ENCODE results near the gene DCUN1D1.

Gene DCUN1D1

DNA sequence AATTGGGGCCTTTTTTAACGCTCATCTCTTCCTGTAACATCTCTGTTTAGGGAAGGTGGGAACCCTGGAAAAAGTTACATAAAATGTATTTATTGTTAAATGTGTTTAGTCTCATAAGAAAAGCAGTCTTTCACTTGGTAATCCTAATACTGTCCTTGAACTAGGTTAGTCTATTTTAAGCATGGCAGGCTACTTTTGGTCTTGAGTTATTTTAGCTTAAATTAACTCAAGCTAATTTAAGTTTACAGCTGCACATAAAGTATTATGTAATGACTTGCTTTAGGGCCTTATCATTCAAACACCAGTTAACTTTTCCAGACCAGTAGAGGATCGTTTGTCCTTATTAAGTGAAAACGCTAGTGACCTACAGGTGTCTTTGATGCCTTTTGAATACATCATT lies 63.2 kb downstream of the DCUN1D1 start:
- Histone ChIP-seq H3K27me3 (replicated peaks; ENCODE audit: control insufficient read depth, insufficient read depth, low read length, poor library complexity, severe bottlenecking) (no peaks in the 10 kb centered on the region), H3K4me3 (ENCODE audit: insufficient read depth, low read depth, low read length, poor library complexity, severe bottlenecking) (no peak overlapping the region), H3K4me1 (ENCODE audit: control insufficient read depth, insufficient read depth, low read length, poor library complexity, severe bottlenecking) (peaks cover 7% of the 10 kb centered on the region), H3K36me3 (ENCODE audit: control insufficient read depth, insufficient read depth, low read length) (peaks cover 14% of the 10 kb centered on the region), H3K27ac (ENCODE audit: insufficient read depth, low read length, poor library complexity, severe bottlenecking) (no peak overlapping the region), H3K9me3 (ENCODE audit: control insufficient read depth, low read length) (no peaks in the 10 kb centered on the region)
- no peak for DNase-seq

- H3K27ac ChIP-seq (ENCODE audit: insufficient read depth, low read length, poor library complexity, severe bottlenecking), result peak overlapping the region; percentile 15
- H3K9me3 ChIP-seq (ENCODE audit: control insufficient read depth, low read length), result no peaks in the 10 kb centered on the region
- no peak for DNase-seq
- no peak overlapping the region for H3K4me3 ChIP-seq (ENCODE audit: insufficient read depth, low read depth, low read length, poor library complexity, severe bottlenecking)
- H3K27me3 ChIP-seq (replicated peaks; ENCODE audit: control insufficient read depth, insufficient read depth, low read length, poor library complexity, severe bottlenecking), result no peaks in the 10 kb centered on the region
- H3K36me3 ChIP-seq (ENCODE audit: control insufficient read depth, insufficient read depth, low read length), result peaks cover 14% of the 10 kb centered on the region
- peaks cover 18% of the 10 kb centered on the region for H3K4me1 ChIP-seq (ENCODE audit: control insufficient read depth, insufficient read depth, low read length, poor library complexity, severe bottlenecking)
Measured at GRCh38 chr3:182914341-182914740, 66.0 kb downstream of the DCUN1D1 start.

- H3K27ac ChIP-seq (ENCODE audit: insufficient read depth, low read length, poor library complexity, severe bottlenecking), result peak overlapping the region; percentile 15
Measured at GRCh38 chr3:182913889-182914288, 66.4 kb downstream of the DCUN1D1 start.

GRCh38 chr3:182912474-182912873 lies 67.9 kb downstream of the DCUN1D1 start:
- DNase-seq, result no peak
- Histone ChIP-seq H3K36me3 (ENCODE audit: control insufficient read depth, insufficient read depth, low read length) (peaks cover 9% of the 10 kb centered on the region), H3K4me1 (ENCODE audit: control insufficient read depth, insufficient read depth, low read length, poor library complexity, severe bottlenecking) (peaks cover 18% of the 10 kb centered on the region), H3K27me3 (replicated peaks; ENCODE audit: control insufficient read depth, insufficient read depth, low read length, poor library complexity, severe bottlenecking) (no peaks in the 10 kb centered on the region), H3K4me3 (ENCODE audit: insufficient read depth, low read depth, low read length, poor library complexity, severe bottlenecking) (no peak overlapping the region), H3K27ac (ENCODE audit: insufficient read depth, low read length, poor library complexity, severe bottlenecking) (no peak overlapping the region), H3K9me3 (ENCODE audit: control insufficient read depth, low read length) (no peaks in the 10 kb centered on the region)

More at GRCh38 chr3:182913889-182914288, 66.4 kb downstream of the DCUN1D1 start:
- H3K9me3 ChIP-seq (ENCODE audit: control insufficient read depth, low read length), result no peaks in the 10 kb centered on the region
- H3K27me3 ChIP-seq (replicated peaks; ENCODE audit: control insufficient read depth, insufficient read depth, low read length, poor library complexity, severe bottlenecking), result no peaks in the 10 kb centered on the region
- peaks cover 14% of the 10 kb centered on the region for H3K36me3 ChIP-seq (ENCODE audit: control insufficient read depth, insufficient read depth, low read length)
- no peak for DNase-seq
- H3K4me1 ChIP-seq (ENCODE audit: control insufficient read depth, insufficient read depth, low read length, poor library complexity, severe bottlenecking), result peaks cover 18% of the 10 kb centered on the region
- no peak overlapping the region for H3K4me3 ChIP-seq (ENCODE audit: insufficient read depth, low read depth, low read length, poor library complexity, severe bottlenecking)

DNA sequence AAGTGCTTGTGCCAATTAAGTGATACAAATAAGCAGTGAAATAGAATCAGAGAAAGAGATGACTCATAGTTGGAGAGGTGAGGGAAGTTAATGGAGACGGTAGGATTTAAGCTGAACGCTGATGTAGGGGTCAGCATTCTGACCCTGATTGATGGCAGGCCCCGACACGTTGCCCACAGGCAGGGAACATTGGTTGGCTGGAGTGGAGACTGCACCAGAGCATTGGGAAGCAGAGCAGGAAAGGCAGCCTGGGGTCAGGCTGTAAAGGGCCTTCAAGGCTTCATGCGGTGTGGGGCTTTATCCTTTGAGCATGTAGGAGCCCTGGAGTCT lies 68.6 kb downstream of the DCUN1D1 start:
- Histone ChIP-seq H3K9me3 (ENCODE audit: control insufficient read depth, low read length) (no peaks in the 10 kb centered on the region), H3K4me3 (ENCODE audit: insufficient read depth, low read depth, low read length, poor library complexity, severe bottlenecking) (no peak overlapping the region), H3K27me3 (replicated peaks; ENCODE audit: control insufficient read depth, insufficient read depth, low read length, poor library complexity, severe bottlenecking) (no peaks in the 10 kb centered on the region), H3K27ac (ENCODE audit: insufficient read depth, low read length, poor library complexity, severe bottlenecking) (no peak overlapping the region), H3K4me1 (ENCODE audit: control insufficient read depth, insufficient read depth, low read length, poor library complexity, severe bottlenecking) (peaks cover 18% of the 10 kb centered on the region), H3K36me3 (ENCODE audit: control insufficient read depth, insufficient read depth, low read length) (peaks cover 9% of the 10 kb centered on the region)
- DNase-seq, result no peak

DNA sequence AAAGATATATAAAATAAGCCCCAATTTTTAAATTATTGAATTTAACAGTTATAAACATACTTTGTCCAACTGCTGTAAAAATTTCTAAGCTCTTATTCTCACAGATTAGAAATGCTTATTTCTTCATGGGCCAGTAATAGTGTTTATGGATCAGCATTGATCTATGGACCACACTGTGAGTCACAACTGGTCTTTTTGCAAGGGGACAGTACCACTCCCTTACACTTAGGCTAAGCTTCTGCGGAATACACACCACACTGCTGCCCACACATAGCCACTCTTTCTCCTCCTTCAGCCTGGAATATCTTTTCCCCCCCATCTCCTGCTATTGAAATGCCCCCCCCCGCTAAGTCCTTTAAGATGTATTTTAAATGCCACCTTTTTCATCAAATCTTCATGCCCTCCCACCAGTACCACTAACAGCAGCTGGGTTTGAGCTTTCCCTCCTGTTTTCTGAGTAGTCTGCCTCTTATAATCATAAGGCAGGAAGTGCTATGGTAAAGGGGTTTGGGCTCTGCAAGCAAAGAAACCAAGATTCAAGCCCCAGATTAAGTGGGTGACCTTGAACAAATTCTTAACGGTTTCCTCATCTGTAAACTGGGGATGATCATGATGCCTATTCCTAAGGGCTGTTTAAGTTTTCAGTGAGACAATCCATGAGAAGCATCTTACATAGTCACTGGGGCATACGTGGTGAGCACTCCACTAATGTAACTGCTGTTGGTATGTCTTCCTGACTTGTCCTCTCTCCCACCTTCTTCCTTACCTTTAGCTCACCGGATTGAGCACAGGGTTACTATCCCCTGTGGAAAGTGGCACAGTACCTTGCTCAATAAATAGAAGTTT lies 69.2 kb downstream of the DCUN1D1 start:
- H3K27me3 ChIP-seq (replicated peaks; ENCODE audit: control insufficient read depth, insufficient read depth, low read length, poor library complexity, severe bottlenecking), result no peaks in the 10 kb centered on the region
- no peaks in the 10 kb centered on the region for H3K9me3 ChIP-seq (ENCODE audit: control insufficient read depth, low read length)
- no peak for DNase-seq
- peaks cover 18% of the 10 kb centered on the region for H3K4me1 ChIP-seq (ENCODE audit: control insufficient read depth, insufficient read depth, low read length, poor library complexity, severe bottlenecking)
- no peak overlapping the region for H3K27ac ChIP-seq (ENCODE audit: insufficient read depth, low read length, poor library complexity, severe bottlenecking)
- H3K36me3 ChIP-seq (ENCODE audit: control insufficient read depth, insufficient read depth, low read length), result peaks cover 10% of the 10 kb centered on the region
- H3K4me3 ChIP-seq (ENCODE audit: insufficient read depth, low read depth, low read length, poor library complexity, severe bottlenecking), result no peak overlapping the region

GRCh38 chr3:182909318-182910040 lies 70.9 kb downstream of the DCUN1D1 start:
- Histone ChIP-seq H3K36me3 (ENCODE audit: control insufficient read depth, insufficient read depth, low read length) (peaks cover 10% of the 10 kb centered on the region), H3K9me3 (ENCODE audit: control insufficient read depth, low read length) (no peaks in the 10 kb centered on the region), H3K4me1 (ENCODE audit: control insufficient read depth, insufficient read depth, low read length, poor library complexity, severe bottlenecking) (peaks cover 14% of the 10 kb centered on the region), H3K27ac (ENCODE audit: insufficient read depth, low read length, poor library complexity, severe bottlenecking) (no peak overlapping the region), H3K27me3 (replicated peaks; ENCODE audit: control insufficient read depth, insufficient read depth, low read length, poor library complexity, severe bottlenecking) (no peaks in the 10 kb centered on the region), H3K4me3 (ENCODE audit: insufficient read depth, low read depth, low read length, poor library complexity, severe bottlenecking) (no peak overlapping the region)
- DNase-seq, result no peak

DNA sequence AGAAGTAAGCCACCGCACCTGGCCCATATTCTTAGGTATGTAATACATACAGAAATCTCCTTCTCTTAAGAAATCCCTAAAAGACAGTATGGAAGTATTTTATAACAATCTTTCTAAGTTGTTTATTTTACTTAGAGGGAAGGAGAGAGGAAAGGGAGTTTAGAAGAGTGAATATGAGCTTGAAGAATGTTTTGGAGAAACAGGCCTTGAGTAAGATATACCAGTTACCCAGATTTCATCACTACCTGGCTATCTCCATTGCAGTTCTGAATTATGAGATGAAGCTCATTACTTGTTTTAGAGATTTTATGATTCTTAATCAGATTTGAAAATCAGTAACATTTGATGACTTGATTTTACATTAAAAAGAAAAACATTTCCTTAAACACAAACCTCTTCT lies 71.9 kb downstream of the DCUN1D1 start:
- DNase-seq, result no peak
- Histone ChIP-seq H3K27me3 (replicated peaks; ENCODE audit: control insufficient read depth, insufficient read depth, low read length, poor library complexity, severe bottlenecking) (no peaks in the 10 kb centered on the region), H3K27ac (ENCODE audit: insufficient read depth, low read length, poor library complexity, severe bottlenecking) (no peak overlapping the region), H3K9me3 (ENCODE audit: control insufficient read depth, low read length) (no peaks in the 10 kb centered on the region), H3K4me3 (ENCODE audit: insufficient read depth, low read depth, low read length, poor library complexity, severe bottlenecking) (no peak overlapping the region), H3K4me1 (ENCODE audit: control insufficient read depth, insufficient read depth, low read length, poor library complexity, severe bottlenecking) (peaks cover 11% of the 10 kb centered on the region), H3K36me3 (ENCODE audit: control insufficient read depth, insufficient read depth, low read length) (peaks cover 19% of the 10 kb centered on the region)

DNA sequence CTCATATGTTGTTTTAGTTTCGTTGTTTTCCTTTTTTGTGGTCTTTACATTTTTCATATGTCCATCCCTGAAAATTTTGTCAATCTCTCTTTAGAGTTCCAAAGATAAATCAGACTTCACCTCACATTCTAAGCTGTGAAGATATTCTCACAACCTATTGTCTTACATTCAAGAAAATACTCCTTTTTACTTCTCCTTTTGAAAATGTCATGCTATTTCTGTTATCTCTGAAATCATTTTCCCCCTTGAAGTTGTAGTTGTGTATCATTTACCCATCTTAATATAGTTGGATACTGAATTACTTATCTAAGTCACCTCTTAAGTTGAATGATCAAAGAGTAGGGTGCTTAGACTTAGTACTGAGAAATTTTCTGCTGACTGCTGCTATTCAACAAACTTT lies 74.3 kb downstream of the DCUN1D1 start:
- Histone ChIP-seq H3K4me3 (ENCODE audit: insufficient read depth, low read depth, low read length, poor library complexity, severe bottlenecking) (no peak overlapping the region), H3K27ac (ENCODE audit: insufficient read depth, low read length, poor library complexity, severe bottlenecking) (no peak overlapping the region), H3K4me1 (ENCODE audit: control insufficient read depth, insufficient read depth, low read length, poor library complexity, severe bottlenecking) (peaks cover 6% of the 10 kb centered on the region)

DNA sequence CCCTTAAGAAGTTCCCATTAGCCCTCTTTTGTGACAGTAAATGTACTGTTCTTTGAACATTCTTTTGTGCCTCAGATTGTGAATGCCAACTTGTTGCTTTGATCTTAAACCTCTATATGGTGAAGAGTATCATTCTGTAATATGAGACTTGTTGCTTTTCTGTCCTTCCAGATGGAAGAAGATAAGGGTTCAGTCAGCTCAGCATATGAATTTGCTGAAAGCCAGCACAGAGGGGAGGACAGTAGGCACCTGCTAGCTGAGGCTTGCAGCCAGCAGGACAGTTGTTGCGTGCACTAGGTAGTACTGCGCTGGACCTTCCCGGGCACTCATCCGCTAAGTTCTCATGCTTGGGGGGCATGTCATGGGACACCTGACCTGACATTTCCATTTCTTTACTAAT lies 74.7 kb downstream of the DCUN1D1 start:
- H3K27ac ChIP-seq (ENCODE audit: insufficient read depth, low read length, poor library complexity, severe bottlenecking), result no peak overlapping the region
- H3K9me3 ChIP-seq (ENCODE audit: control insufficient read depth, low read length), result no peaks in the 10 kb centered on the region
- H3K27me3 ChIP-seq (replicated peaks; ENCODE audit: control insufficient read depth, insufficient read depth, low read length, poor library complexity, severe bottlenecking), result no peaks in the 10 kb centered on the region
- H3K4me3 ChIP-seq (ENCODE audit: insufficient read depth, low read depth, low read length, poor library complexity, severe bottlenecking), result no peak overlapping the region
- peaks cover 21% of the 10 kb centered on the region for H3K36me3 ChIP-seq (ENCODE audit: control insufficient read depth, insufficient read depth, low read length)
- no peak for DNase-seq
- H3K4me1 ChIP-seq (ENCODE audit: control insufficient read depth, insufficient read depth, low read length, poor library complexity, severe bottlenecking), result peaks cover 2% of the 10 kb centered on the region

More for the DNA sequence above, 74.3 kb downstream of the DCUN1D1 start:
- Histone ChIP-seq H3K9me3 (ENCODE audit: control insufficient read depth, low read length) (no peaks in the 10 kb centered on the region), H3K36me3 (ENCODE audit: control insufficient read depth, insufficient read depth, low read length) (peaks cover 21% of the 10 kb centered on the region), H3K27me3 (replicated peaks; ENCODE audit: control insufficient read depth, insufficient read depth, low read length, poor library complexity, severe bottlenecking) (no peaks in the 10 kb centered on the region)
- DNase-seq, result no peak
